ENCODE results near the gene ABCG2.

ABCG2 gene

GRCh38 chr4:88158489-88159228 lies at the start of gene ABCG2:
TSS of gene ABCG2 (minus strand) at chr4:88158639. CDS start at chr4:88139995, 18,644 bp downstream.
- H3K4me3 ChIP-seq (ENCODE audit: low read depth, low read length), result peak within 1 kb of the TSS; percentile 65
- no peaks in the 10 kb centered on the region for H3K36me3 ChIP-seq
- no peak within 1 kb of the TSS for H3K27ac ChIP-seq
- peak; percentile 46 for DNase-seq
- peaks cover 5% of the 10 kb centered on the region for H3K27me3 ChIP-seq (ENCODE audit: insufficient read depth, low read depth, severe bottlenecking)
- no peaks in the 10 kb centered on the region for H3K9me3 ChIP-seq (ENCODE audit: severe bottlenecking)
- TF ChIP-seq CTCF (IDR thresholded peaks at IDR 0.05; ENCODE audit: low read depth, low read length), result no peak

- Histone ChIP-seq H3K4me3 (ENCODE audit: low read depth, low read length) (no peak overlapping the region), H3K36me3 (no peaks in the 10 kb centered on the region), H3K27ac (no peak overlapping the region), H3K9me3 (ENCODE audit: severe bottlenecking) (no peaks in the 10 kb centered on the region), H3K27me3 (ENCODE audit: insufficient read depth, low read depth, severe bottlenecking) (no peaks in the 10 kb centered on the region)
- DNase-seq, result no peak
- TF ChIP-seq CTCF (IDR thresholded peaks at IDR 0.05; ENCODE audit: low read depth, low read length), result no peak
Measured at GRCh38 chr4:88208156-88208555, 49.7 kb upstream of the ABCG2 start.

GRCh38 chr4:88207171-88207570 lies 48.7 kb upstream of the ABCG2 start:
- Histone ChIP-seq H3K36me3 (no peaks in the 10 kb centered on the region), H3K27me3 (ENCODE audit: insufficient read depth, low read depth, severe bottlenecking) (no peaks in the 10 kb centered on the region), H3K4me3 (ENCODE audit: low read depth, low read length) (no peak overlapping the region), H3K27ac (no peak overlapping the region), H3K9me3 (ENCODE audit: severe bottlenecking) (no peaks in the 10 kb centered on the region)
- no peak for DNase-seq
- no peak for TF ChIP-seq CTCF (IDR thresholded peaks at IDR 0.05; ENCODE audit: low read depth, low read length)

GRCh38 chr4:88204882-88205281 lies 46.4 kb upstream of the ABCG2 start:
- TF ChIP-seq CTCF (IDR thresholded peaks at IDR 0.05; ENCODE audit: low read depth, low read length), result no peak
- no peak overlapping the region for H3K4me3 ChIP-seq (ENCODE audit: low read depth, low read length)
- no peak for DNase-seq
- H3K27me3 ChIP-seq (ENCODE audit: insufficient read depth, low read depth, severe bottlenecking), result no peaks in the 10 kb centered on the region
- H3K36me3 ChIP-seq, result no peaks in the 10 kb centered on the region
- H3K27ac ChIP-seq, result no peak overlapping the region
- no peaks in the 10 kb centered on the region for H3K9me3 ChIP-seq (ENCODE audit: severe bottlenecking)

GRCh38 chr4:88202443-88202842 lies 44.0 kb upstream of the ABCG2 start:
- no peak for DNase-seq
- Histone ChIP-seq H3K4me3 (ENCODE audit: low read depth, low read length) (no peak overlapping the region), H3K36me3 (no peaks in the 10 kb centered on the region), H3K27me3 (ENCODE audit: insufficient read depth, low read depth, severe bottlenecking) (no peaks in the 10 kb centered on the region), H3K27ac (no peak overlapping the region), H3K9me3 (ENCODE audit: severe bottlenecking) (no peaks in the 10 kb centered on the region)
- no peak for TF ChIP-seq CTCF (IDR thresholded peaks at IDR 0.05; ENCODE audit: low read depth, low read length)

- Histone ChIP-seq H3K9me3 (ENCODE audit: severe bottlenecking) (no peaks in the 10 kb centered on the region), H3K4me3 (ENCODE audit: low read depth, low read length) (no peak overlapping the region), H3K27me3 (ENCODE audit: insufficient read depth, low read depth, severe bottlenecking) (no peaks in the 10 kb centered on the region), H3K36me3 (no peaks in the 10 kb centered on the region), H3K27ac (no peak overlapping the region)
- TF ChIP-seq CTCF (IDR thresholded peaks at IDR 0.05; ENCODE audit: low read depth, low read length), result no peak
- DNase-seq, result no peak
Measured at GRCh38 chr4:88200186-88200585, 41.7 kb upstream of the ABCG2 start.
